HG03520 (cell line): ENCODE results near the gene ZNF385A.
A peak's percentile ranks its signal among the peaks of the same experiment; 100 is the strongest.
"Not testable (repeated sequence)": the region's sequence is repeated elsewhere in the genome, so short reads cannot be mapped to it uniquely, and the experiment has no call there.

ENCODE experiments used
- ATAC-seq: cut with Tn5 transposase; IDR thresholded peaks from one replicate; pipeline ENCODE4 v1.9.1; 2021; ENCODE audit warnings: mild to moderate bottlenecking, moderate library complexity; ENCODE audit not compliant: unreplicated experiment

The ZNF385A gene

DNA sequence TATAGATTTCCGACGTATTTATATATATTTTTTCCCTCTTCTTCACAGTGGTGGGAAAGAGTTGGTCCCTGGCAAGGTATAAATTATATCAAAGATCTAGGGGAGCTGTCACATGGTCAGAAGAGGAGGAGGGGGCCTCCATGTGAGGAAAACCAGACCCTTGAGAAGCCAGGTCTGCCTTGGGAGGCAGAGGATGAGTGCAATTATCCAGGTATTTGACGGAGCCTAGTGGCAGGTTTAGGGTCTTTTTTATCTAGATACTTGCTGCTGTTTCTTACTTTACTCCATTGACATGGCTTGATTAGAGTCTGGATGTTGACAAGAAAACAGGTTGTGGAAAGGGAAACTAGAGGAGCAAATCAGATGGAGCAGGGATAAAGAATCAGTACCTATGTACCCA, 54.1 kb downstream of the ZNF385A start:
- no peak for ATAC-seq

DNA sequence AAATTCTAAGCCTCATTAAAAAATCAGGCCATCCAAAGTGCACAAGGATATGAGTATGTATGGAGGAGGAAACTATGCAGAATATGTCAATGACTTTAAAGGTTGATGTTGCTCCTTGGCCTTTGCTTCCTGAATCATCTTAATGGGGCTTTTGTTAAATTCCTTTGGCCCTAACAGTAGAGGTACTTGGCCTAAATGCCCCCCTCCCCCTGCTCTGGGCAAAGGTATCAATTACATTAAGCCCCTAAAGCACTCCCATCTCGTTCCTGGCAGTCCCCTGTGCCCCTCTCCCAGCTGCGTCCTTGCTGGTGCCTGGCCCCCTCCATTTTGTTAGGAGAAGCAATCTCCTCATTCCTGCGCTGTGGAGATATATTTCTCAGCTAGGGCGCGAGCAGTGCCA, 54.8 kb downstream of the ZNF385A start:
- ATAC-seq: no peak

DNA sequence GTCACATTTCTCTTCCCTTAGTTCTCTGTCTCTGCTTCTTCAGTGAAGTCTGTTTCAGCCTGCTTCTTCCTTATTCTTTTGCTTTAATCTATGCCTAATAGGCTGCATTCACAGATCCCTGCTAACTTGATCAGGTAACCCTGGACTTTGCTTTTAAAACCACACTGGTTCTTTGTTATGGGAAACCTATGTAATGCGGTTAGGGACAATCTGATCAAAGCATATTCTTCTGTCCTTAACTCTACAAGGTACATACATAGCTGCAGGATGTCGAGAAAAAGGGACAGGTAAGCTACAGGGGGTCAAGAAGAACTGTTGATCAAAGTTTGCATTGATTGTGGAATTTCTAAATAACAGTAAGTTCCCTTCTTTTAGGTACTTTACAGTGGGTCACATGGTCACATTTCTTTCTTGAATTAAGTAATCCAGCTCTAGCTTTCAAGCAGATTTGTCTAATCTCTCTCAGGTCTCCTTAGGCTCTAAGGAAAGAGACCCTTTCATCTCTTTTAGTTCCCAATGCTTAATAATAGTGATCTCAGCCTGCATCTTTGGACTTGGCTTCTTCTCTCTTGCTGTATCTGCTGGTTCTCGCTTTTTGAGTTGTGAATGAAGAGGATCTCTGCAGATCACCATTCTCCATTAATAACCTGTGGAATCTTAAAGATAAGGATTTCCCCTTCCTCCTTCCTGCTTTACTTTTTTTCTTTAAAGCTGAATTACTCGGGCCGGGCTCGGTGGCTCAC, 55.8 kb downstream of the ZNF385A start:
- ATAC-seq: no peak

DNA sequence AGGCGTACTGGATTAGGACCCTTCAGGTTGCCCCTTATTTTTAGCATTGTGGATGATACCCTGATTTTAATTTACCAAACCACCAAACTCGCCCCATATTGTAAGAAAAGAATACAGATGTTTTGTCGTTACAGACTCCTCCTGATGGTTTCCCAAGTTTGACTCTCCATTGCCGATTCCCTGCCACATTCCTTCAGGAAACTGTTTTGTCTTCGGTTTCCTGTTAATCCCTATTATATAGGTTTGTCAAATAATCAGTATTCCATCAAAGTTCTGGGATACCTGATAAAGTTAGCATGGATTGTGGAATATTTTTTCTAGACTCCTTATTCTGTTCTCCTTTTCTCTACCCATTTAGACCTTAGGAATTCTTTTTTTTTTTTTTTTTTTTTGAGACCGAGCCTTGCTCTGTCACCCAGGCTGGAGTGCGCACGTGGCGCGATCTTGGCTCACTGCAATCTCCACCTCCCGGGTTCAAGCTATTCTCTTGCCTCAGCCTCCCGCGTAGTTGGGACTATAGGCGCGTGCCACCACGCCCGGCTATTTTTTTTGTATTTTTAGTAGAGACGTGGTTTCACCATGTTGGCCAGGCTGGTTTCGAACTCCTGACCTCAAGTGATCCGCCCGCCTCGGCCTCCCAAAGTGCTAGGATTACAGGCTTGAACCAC, 59.0 kb downstream of the ZNF385A start:
- ATAC-seq: not testable (repeated sequence)

DNA sequence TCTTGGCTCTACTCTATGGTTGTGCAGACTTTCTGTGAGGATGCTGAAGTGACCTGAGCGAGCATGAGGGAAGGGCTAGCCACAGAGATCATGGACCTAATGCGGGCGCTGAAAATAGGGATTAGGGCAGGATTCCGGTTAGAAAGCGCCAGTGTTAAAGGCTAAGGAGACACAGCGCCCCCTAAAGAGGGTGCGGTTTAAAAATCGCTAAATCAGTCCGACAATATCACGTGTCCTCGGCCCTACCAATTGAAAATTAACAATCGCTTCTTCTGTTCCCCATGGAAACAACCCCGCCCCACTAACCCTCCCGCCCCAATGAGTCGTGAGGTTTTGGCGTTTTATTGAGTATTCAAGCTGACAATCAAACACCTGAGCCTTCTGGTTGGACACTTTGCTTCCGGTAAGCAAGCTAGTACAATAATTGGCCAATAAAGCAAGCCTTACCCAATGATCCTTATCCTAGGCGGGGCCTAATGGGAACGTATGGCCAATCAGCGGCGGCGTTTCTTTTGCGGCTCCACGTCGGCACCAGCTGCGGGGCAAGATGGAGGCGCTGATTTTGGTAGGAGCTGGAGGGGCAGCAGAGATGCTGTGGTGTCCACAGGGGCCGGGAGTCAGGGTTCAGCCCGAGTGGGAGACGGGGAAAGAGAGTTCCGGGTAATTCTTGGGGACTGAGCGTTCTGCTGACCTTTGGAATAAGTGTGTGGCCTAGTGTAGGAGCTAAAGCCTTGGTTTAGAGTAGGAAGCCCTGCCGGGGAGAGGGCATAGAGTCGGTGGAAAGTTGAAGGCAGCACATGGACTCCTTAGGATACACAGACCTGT, 59.7 kb downstream of the ZNF385A start, which contains the start of gene COPZ1:
COPZ1 (plus strand) TSS at position 515 of the 825 bp plus-strand sequence; CDS start at position 548, 33 bp downstream.
- ATAC-seq: peak; percentile 99

DNA sequence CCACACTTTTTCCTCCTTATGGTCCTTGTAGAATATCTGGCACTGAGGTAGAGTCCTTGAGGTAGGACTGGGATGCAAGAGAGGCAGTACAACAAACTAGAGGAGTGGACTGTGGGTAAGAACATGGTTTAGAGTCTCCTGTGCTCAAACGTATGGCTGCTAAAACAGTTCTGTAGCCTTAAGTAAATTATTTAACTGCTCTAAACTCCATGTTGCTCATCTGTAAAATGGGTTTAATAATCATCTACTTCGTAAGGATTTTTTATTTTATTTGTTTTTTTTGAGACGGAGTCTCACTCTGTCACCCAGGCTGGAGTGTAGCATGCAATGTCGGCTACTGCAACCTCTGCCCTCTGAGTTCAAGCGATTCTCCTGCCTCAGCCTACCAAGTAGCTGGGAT, 63.2 kb downstream of the ZNF385A start:
- ATAC-seq: no peak
